Hematopoietic multipotent progenitor cell treated with erythropoietin and hydrocortisone succinate and interleukin-3 and kit ligand, for 4 days (in vitro differentiated cells): ENCODE results near the gene RSBN1L.
"Not testable (repeated sequence)": the region's sequence is repeated elsewhere in the genome, so short reads cannot be mapped to it uniquely, and the experiment has no call there.

Experiments used
- DNase-seq: peaks from one replicate; pipeline ENCODE4 v3.0.0-alpha.2; 2015

RSBN1L gene

GRCh38 chr7:77696057-77696642 lies at the start of gene RSBN1L:
Gene RSBN1L (plus strand): TSS chr7:77696459. CDS start chr7:77696470, 11 bp downstream.
- peak; percentile 99 for DNase-seq

- no peak for DNase-seq
These were observed 47.4 kb upstream of the RSBN1L start for GRCh38 chr7:77648742-77649338.

GRCh38 chr7:77649716-77650349 lies 46.4 kb upstream of the RSBN1L start:
- no peak for DNase-seq

GRCh38 chr7:77651575-77652162 lies 44.6 kb upstream of the RSBN1L start:
- DNase-seq, result peak; percentile 77

GRCh38 chr7:77652826-77653225 lies 43.4 kb upstream of the RSBN1L start:
- DNase-seq, result not testable (repeated sequence)

GRCh38 chr7:77653572-77653971 lies 42.7 kb upstream of the RSBN1L start:
- no peak for DNase-seq

GRCh38 chr7:77655356-77655755 lies 40.9 kb upstream of the RSBN1L start:
- DNase-seq, result no peak

- DNase-seq, result no peak
These were observed 40.3 kb upstream of the RSBN1L start for GRCh38 chr7:77655836-77656455.

- DNase-seq, result peak; percentile 87
These were observed 38.6 kb upstream of the RSBN1L start for GRCh38 chr7:77657427-77658224.

GRCh38 chr7:77658928-77659327 lies 37.3 kb upstream of the RSBN1L start:
- no peak for DNase-seq

- DNase-seq, result peak; percentile 60
These were observed 34.4 kb upstream of the RSBN1L start for GRCh38 chr7:77661816-77662215.

- no peak for DNase-seq
These were observed 33.4 kb upstream of the RSBN1L start for GRCh38 chr7:77662869-77663268.

GRCh38 chr7:77664715-77665114 lies 31.5 kb upstream of the RSBN1L start:
- DNase-seq, result no peak

- no peak for DNase-seq
These were observed 31.1 kb upstream of the RSBN1L start for GRCh38 chr7:77665161-77665560.

- no peak for DNase-seq
These were observed 28.7 kb upstream of the RSBN1L start for GRCh38 chr7:77667459-77668086.

- DNase-seq, result no peak
These were observed 21.4 kb upstream of the RSBN1L start for GRCh38 chr7:77674878-77675277.

GRCh38 chr7:77679608-77680007 lies 16.7 kb upstream of the RSBN1L start:
- no peak for DNase-seq

- DNase-seq, result no peak
These were observed 16.0 kb upstream of the RSBN1L start for GRCh38 chr7:77680266-77680665.

GRCh38 chr7:77684030-77684429 lies 12.2 kb upstream of the RSBN1L start:
- DNase-seq, result no peak

GRCh38 chr7:77685233-77685632 lies 11.0 kb upstream of the RSBN1L start:
- no peak for DNase-seq

- DNase-seq, result no peak
These were observed 9.0 kb upstream of the RSBN1L start for GRCh38 chr7:77687100-77687746.

GRCh38 chr7:77687747-77688144 lies 8.5 kb upstream of the RSBN1L start:
- DNase-seq, result no peak
